Hepatocyte (in vitro differentiated cells): ENCODE measurements around the gene TXN2.

ENCODE experiments used
- EZH2 ChIP-seq: fragments of 200-600 bp; sonication (generic); IDR thresholded peaks from 2 replicates; pipeline ENCODE4 v1.6.1; 2016; ENCODE audit warnings: antibody characterized with exemption, mild to moderate bottlenecking, borderline replicate concordance
- EZH2phosphoT487 ChIP-seq: fragments of 200-600 bp; sonication (generic); IDR thresholded peaks from one replicate; pipeline ENCODE4 v1.6.1; 2018; ENCODE audit warnings: antibody characterized with exemption, mild to moderate bottlenecking, low read depth, moderate library complexity; ENCODE audit not compliant: unreplicated experiment, severe bottlenecking
- TF ChIP-seq, protein P1 (sequence below): fragments of 200-600 bp; sonication (generic); IDR thresholded peaks from 2 replicates; pipeline ENCODE4 v1.5.1; 2016; ENCODE audit warnings: antibody characterized with exemption, mild to moderate bottlenecking; ENCODE audit not compliant: poor library complexity

DNA sequence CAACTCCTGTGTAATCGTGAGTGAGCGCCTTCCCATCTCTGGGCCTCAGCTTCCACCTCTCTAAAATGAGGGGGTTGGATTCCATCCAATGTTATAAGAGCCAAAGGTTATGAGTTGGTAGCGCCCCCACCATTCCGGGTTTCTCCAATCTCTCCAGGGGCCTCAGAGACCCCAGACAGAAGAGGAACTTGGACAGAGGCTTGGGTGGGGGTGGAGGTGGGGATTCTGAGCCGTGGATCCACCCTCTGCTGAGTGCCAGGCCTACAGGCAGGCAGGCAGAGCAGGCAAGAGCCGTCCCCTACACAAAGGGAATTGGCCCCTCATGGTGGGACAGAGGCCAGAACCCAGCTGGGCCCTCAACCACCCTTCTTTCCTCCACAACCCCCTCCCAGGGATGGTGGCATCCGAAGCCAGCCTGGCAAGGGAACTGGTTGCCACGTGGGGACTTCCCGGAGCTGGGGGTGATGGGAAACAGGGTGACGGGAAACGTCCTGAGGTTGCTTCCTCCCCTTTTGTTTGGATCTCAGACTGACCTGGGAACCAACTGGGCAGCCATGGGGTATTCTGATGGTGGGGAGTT, 31.8 kb downstream of the TXN2 start:
- TF ChIP-seq, protein P1, sequence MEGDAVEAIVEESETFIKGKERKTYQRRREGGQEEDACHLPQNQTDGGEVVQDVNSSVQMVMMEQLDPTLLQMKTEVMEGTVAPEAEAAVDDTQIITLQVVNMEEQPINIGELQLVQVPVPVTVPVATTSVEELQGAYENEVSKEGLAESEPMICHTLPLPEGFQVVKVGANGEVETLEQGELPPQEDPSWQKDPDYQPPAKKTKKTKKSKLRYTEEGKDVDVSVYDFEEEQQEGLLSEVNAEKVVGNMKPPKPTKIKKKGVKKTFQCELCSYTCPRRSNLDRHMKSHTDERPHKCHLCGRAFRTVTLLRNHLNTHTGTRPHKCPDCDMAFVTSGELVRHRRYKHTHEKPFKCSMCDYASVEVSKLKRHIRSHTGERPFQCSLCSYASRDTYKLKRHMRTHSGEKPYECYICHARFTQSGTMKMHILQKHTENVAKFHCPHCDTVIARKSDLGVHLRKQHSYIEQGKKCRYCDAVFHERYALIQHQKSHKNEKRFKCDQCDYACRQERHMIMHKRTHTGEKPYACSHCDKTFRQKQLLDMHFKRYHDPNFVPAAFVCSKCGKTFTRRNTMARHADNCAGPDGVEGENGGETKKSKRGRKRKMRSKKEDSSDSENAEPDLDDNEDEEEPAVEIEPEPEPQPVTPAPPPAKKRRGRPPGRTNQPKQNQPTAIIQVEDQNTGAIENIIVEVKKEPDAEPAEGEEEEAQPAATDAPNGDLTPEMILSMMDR, result no peak
- no peak for TF ChIP-seq EZH2
- TF ChIP-seq EZH2phosphoT487, result no peak
